ENCODE results near the gene CERS6. TPM values are rescaled to one million over a fixed set of nuclear protein-coding genes. Genes with fewer than 3 reads are reported as not detected.
"Not testable (repeated sequence)": the region's sequence is repeated elsewhere in the genome, so short reads cannot be mapped to it uniquely, and the experiment has no call there.

CERS6 gene
- total and polyA plus RNA-seq, 10 of the 15 experiments (the other 5 are each of a cell fraction or from before 2014, with no cell fraction given): 1.3 to 20.4 (median 14.1) TPM

- SMC1A ChIA-PET (ENCODE audit: uncharacterized antibody, unreplicated experiment); H3K4me1 ChIP-seq (ENCODE audit: control insufficient read depth, insufficient read depth, low read length); H3K27me3 ChIP-seq (replicated peaks in 1 of 2; ENCODE audit: control insufficient read depth in 2 of 2, insufficient read depth in 2 of 2, low read length in 1 of 2); ATAC-seq; FAIRE-seq; H3K9me3 ChIP-seq (replicated peaks; ENCODE audit: control insufficient read depth, insufficient read depth, low read length); H3K4me3 ChIP-seq; H3K9ac ChIP-seq (ENCODE audit: control insufficient read depth, insufficient read depth, low read length); POLR2A ChIA-PET; H3K4me2 ChIP-seq (ENCODE audit: control insufficient read depth, insufficient read depth); BruUV-seq (replicated peaks); H3K79me2 ChIP-seq (ENCODE audit: control insufficient read depth, insufficient read depth, low read length); H3K27ac ChIP-seq (ENCODE audit: control insufficient read depth, insufficient read depth); H3K36me3 ChIP-seq (ENCODE audit: control insufficient read depth in 2 of 2, insufficient read depth in 2 of 2, low read length in 1 of 2); DNase-seq (ENCODE audit: low read depth, low spot score); RAD21 ChIA-PET (ENCODE audit: unreplicated experiment); H4K20me1 ChIP-seq (ENCODE audit: control insufficient read depth, insufficient read depth); in situ Hi-C loops (cut with MboI); intact Hi-C loops (cut with micrococcal nuclease; ENCODE audit: unreplicated experiment); CTCF ChIA-PET; H2AFZ ChIP-seq (ENCODE audit: control insufficient read depth, low read depth, low read length): not testable (repeated sequence)
- WGBS (ENCODE audit: insufficient coverage, insufficient replicate concordance, low lambda C conversion rate, missing lambda C conversion rate): 79% methylated on average over 2 of the region's 2 CpGs
Observed at GRCh38 chr2:168791140-168791539, 335.1 kb downstream of the CERS6 start.

GRCh38 chr2:168793596-168793995 is 337.5 kb downstream of the CERS6 start:
- ATAC-seq (no peak), DNase-seq (ENCODE audit: low read depth, low spot score) (no peak), FAIRE-seq (no peak)
- Histone ChIP-seq H2AFZ (ENCODE audit: control insufficient read depth, low read depth, low read length) (no peak overlapping the region), H3K36me3 (ENCODE audit: control insufficient read depth in 2 of 2, insufficient read depth in 2 of 2, low read length in 1 of 2) (no peaks in the 10 kb centered on the region), H3K9ac (ENCODE audit: control insufficient read depth, insufficient read depth, low read length) (no peak overlapping the region), H3K79me2 (ENCODE audit: control insufficient read depth, insufficient read depth, low read length) (no peaks in the 10 kb centered on the region), H3K9me3 (replicated peaks; ENCODE audit: control insufficient read depth, insufficient read depth, low read length) (no peaks in the 10 kb centered on the region; the same call in 2 of the 3 replicates), H3K27me3 (replicated peaks in 1 of 2; ENCODE audit: control insufficient read depth in 2 of 2, insufficient read depth in 2 of 2, low read length in 1 of 2) (no peaks in the 10 kb centered on the region), H3K4me3 (no peak overlapping the region), H4K20me1 (ENCODE audit: control insufficient read depth, insufficient read depth) (no peaks in the 10 kb centered on the region), H3K27ac (ENCODE audit: control insufficient read depth, insufficient read depth) (no peak overlapping the region), H3K4me1 (ENCODE audit: control insufficient read depth, insufficient read depth, low read length) (no peaks in the 10 kb centered on the region), H3K4me2 (ENCODE audit: control insufficient read depth, insufficient read depth) (no peak overlapping the region)
- in situ Hi-C loops (cut with MboI) (no loop called here), intact Hi-C loops (cut with micrococcal nuclease; ENCODE audit: unreplicated experiment) (no loop called here)
- ChIA-PET RAD21 (ENCODE audit: unreplicated experiment) (no interaction called here), CTCF (no interaction called here), POLR2A (no interaction called here), SMC1A (ENCODE audit: uncharacterized antibody, unreplicated experiment) (no interaction called here)
- TF ChIP-seq ZNF592 (IDR thresholded peaks at IDR 0.05) (no peak), HDAC2 (IDR thresholded peaks at IDR 0.05) (no peak), ZBTB33 (IDR thresholded peaks at IDR 0.05) (no peak), CHD4 (IDR thresholded peaks at IDR 0.05) (no peak), STAT3 (IDR thresholded peaks at IDR 0.05; ENCODE audit: low read depth, low read length) (no peak), NFIC (IDR thresholded peaks at IDR 0.05; ENCODE audit: low read depth, low read length) (no peak)
- 0% methylated on average over 2 of the region's 2 CpGs for WGBS (ENCODE audit: insufficient coverage, insufficient replicate concordance, low lambda C conversion rate, missing lambda C conversion rate)
- BruUV-seq (replicated peaks): no TSS peak

Data from GM12878 (cell line).